ENCODE measurements around the gene SLC2A4.

The SLC2A4 gene

GRCh38 chr17:7318121-7318860 is 36.8 kb downstream of the SLC2A4 start:
- H3K9ac ChIP-seq (ENCODE audit: low read depth, low read length), result no peak overlapping the region
- no peaks in the 10 kb centered on the region for H3K27me3 ChIP-seq (ENCODE audit: insufficient read depth, low read length, poor library complexity)
- H3K4me1 ChIP-seq (ENCODE audit: insufficient read depth, low read length), result peaks cover 25% of the 10 kb centered on the region
- no peak for DNase-seq
- TF ChIP-seq, protein P1, sequence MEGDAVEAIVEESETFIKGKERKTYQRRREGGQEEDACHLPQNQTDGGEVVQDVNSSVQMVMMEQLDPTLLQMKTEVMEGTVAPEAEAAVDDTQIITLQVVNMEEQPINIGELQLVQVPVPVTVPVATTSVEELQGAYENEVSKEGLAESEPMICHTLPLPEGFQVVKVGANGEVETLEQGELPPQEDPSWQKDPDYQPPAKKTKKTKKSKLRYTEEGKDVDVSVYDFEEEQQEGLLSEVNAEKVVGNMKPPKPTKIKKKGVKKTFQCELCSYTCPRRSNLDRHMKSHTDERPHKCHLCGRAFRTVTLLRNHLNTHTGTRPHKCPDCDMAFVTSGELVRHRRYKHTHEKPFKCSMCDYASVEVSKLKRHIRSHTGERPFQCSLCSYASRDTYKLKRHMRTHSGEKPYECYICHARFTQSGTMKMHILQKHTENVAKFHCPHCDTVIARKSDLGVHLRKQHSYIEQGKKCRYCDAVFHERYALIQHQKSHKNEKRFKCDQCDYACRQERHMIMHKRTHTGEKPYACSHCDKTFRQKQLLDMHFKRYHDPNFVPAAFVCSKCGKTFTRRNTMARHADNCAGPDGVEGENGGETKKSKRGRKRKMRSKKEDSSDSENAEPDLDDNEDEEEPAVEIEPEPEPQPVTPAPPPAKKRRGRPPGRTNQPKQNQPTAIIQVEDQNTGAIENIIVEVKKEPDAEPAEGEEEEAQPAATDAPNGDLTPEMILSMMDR (IDR thresholded peaks at IDR 0.05; ENCODE audit: borderline replicate concordance, extremely low read depth, low read length, poor library complexity, severe bottlenecking), result no peak
- no peak for TF ChIP-seq EZH2 (IDR thresholded peaks at IDR 0.05; ENCODE audit: borderline replicate concordance, low read depth, low read length, severe bottlenecking)
- peaks cover 74% of the 10 kb centered on the region for H3K36me3 ChIP-seq (ENCODE audit: insufficient read depth, low read length)
- H3K4me2 ChIP-seq (ENCODE audit: insufficient read depth, low read length), result no peak overlapping the region
- no peak overlapping the region for H3K4me3 ChIP-seq (ENCODE audit: low read depth in 1 of 2, low read length in 2 of 2)
- H3K27ac ChIP-seq (ENCODE audit: low read length), result no peak overlapping the region
- peaks cover 26% of the 10 kb centered on the region for H3K79me2 ChIP-seq (ENCODE audit: insufficient read depth, low read length)
- H3K9me3 ChIP-seq (ENCODE audit: insufficient read depth, low read length, severe bottlenecking), result no peaks in the 10 kb centered on the region
- no peak for ATAC-seq (ENCODE audit: insufficient read depth, low read depth)
- peaks cover 16% of the 10 kb centered on the region for H4K20me1 ChIP-seq (ENCODE audit: insufficient read depth, low read length)
- no peak overlapping the region for H2AFZ ChIP-seq (ENCODE audit: low read depth, low read length)

GRCh38 chr17:7321466-7321865 is 39.9 kb downstream of the SLC2A4 start:
- peaks cover 87% of the 10 kb centered on the region for H3K36me3 ChIP-seq (ENCODE audit: insufficient read depth, low read length)
- no peaks in the 10 kb centered on the region for H3K27me3 ChIP-seq (ENCODE audit: insufficient read depth, low read length, poor library complexity)
- no peaks in the 10 kb centered on the region; the same call in 1 of the 2 replicates for H4K20me1 ChIP-seq (ENCODE audit: insufficient read depth, low read length)
- H3K27ac ChIP-seq (ENCODE audit: low read length), result no peak overlapping the region
- H3K4me1 ChIP-seq (ENCODE audit: insufficient read depth, low read length), result peaks cover under 1% of the 10 kb centered on the region; the same call in 1 of the 2 replicates
- TF ChIP-seq, protein P1 (IDR thresholded peaks at IDR 0.05; ENCODE audit: borderline replicate concordance, extremely low read depth, low read length, poor library complexity, severe bottlenecking), result no peak
- TF ChIP-seq EZH2 (IDR thresholded peaks at IDR 0.05; ENCODE audit: borderline replicate concordance, low read depth, low read length, severe bottlenecking), result no peak
- no peak overlapping the region for H3K9ac ChIP-seq (ENCODE audit: low read depth, low read length)
- H3K9me3 ChIP-seq (ENCODE audit: insufficient read depth, low read length, severe bottlenecking), result no peaks in the 10 kb centered on the region
- no peak overlapping the region for H3K4me2 ChIP-seq (ENCODE audit: insufficient read depth, low read length)
- H3K79me2 ChIP-seq (ENCODE audit: insufficient read depth, low read length), result no peaks in the 10 kb centered on the region
- no peak for ATAC-seq (ENCODE audit: insufficient read depth, low read depth)
- H3K4me3 ChIP-seq (ENCODE audit: low read depth in 1 of 2, low read length in 2 of 2), result no peak overlapping the region
- no peak overlapping the region for H2AFZ ChIP-seq (ENCODE audit: low read depth, low read length)
- no peak for DNase-seq

GRCh38 chr17:7322520-7323194 is 41.1 kb downstream of the SLC2A4 start:
- no peak overlapping the region for H3K4me3 ChIP-seq (ENCODE audit: low read depth in 1 of 2, low read length in 2 of 2)
- H3K9ac ChIP-seq (ENCODE audit: low read depth, low read length), result no peak overlapping the region
- no peaks in the 10 kb centered on the region; the same call in 1 of the 2 replicates for H4K20me1 ChIP-seq (ENCODE audit: insufficient read depth, low read length)
- ATAC-seq (ENCODE audit: insufficient read depth, low read depth) (no peak), DNase-seq (no peak)
- H3K36me3 ChIP-seq (ENCODE audit: insufficient read depth, low read length), result peaks cover 90% of the 10 kb centered on the region
- H3K79me2 ChIP-seq (ENCODE audit: insufficient read depth, low read length), result peaks cover 10% of the 10 kb centered on the region
- no peaks in the 10 kb centered on the region for H3K27me3 ChIP-seq (ENCODE audit: insufficient read depth, low read length, poor library complexity)
- TF ChIP-seq EZH2 (IDR thresholded peaks at IDR 0.05; ENCODE audit: borderline replicate concordance, low read depth, low read length, severe bottlenecking), result no peak
- TF ChIP-seq, protein P1 (IDR thresholded peaks at IDR 0.05; ENCODE audit: borderline replicate concordance, extremely low read depth, low read length, poor library complexity, severe bottlenecking), result no peak
- no peak overlapping the region for H3K27ac ChIP-seq (ENCODE audit: low read length)
- no peak overlapping the region for H3K4me2 ChIP-seq (ENCODE audit: insufficient read depth, low read length)
- no peak overlapping the region for H2AFZ ChIP-seq (ENCODE audit: low read depth, low read length)
- peaks cover 9% of the 10 kb centered on the region for H3K4me1 ChIP-seq (ENCODE audit: insufficient read depth, low read length)
- H3K9me3 ChIP-seq (ENCODE audit: insufficient read depth, low read length, severe bottlenecking), result no peaks in the 10 kb centered on the region
